ENCODE measurements around the gene NEK6. TPM values are rescaled to one million over a fixed set of nuclear protein-coding genes. Genes with fewer than 3 reads are reported as not detected.

NEK6 gene
- total RNA-seq, 5 donors from 2014 or later (not counting 1 experiment from before 2014, with no cell fraction given): 5.9 to 12.5 (median 10.4) TPM

DNA sequence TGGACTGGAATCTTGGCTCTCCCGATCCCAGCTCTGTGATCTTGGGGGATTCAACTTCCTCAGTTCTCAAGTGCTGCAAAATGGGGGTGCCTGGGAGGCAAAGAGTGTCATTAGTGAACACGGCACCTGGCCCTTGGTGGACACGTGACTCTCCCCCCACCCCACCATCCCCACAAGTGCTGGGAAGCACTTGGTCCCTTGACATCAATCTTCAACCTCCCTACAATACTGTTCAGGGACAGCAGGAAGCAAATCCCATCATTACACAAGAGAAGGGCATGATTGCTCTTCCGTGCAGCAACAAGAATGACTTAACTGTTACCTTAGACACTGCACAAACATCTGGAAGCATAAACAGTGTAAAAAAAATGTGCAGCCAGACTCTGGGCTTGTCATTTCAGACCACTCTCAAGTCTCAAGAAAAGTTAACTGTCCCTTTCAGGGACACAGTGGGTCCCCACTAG, 96.1 kb downstream of the NEK6 start:
- 100% methylated on average over 1 of the region's 4 CpGs for WGBS (ENCODE audit: insufficient coverage)
- Histone ChIP-seq H3K4me3 (ENCODE audit: control insufficient read depth in 1 of 2, extremely low read depth in 1 of 2, low read length in 1 of 2) (no peak overlapping the region), H3K4me1 (ENCODE audit: control insufficient read depth in 1 of 2, extremely low read depth in 1 of 2, insufficient read depth in 2 of 2, low read length in 2 of 2) (peaks cover 0 to 13% of the 10 kb centered on the region in 2 experiments), H3K27ac (ENCODE audit: low read length) (no peak overlapping the region), H3K27me3 (replicated peaks in 1 of 2; ENCODE audit: control insufficient read depth in 2 of 2, extremely low read depth in 1 of 2, insufficient read depth in 2 of 2, low read length in 1 of 2) (no peaks in the 10 kb centered on the region), H3K36me3 (ENCODE audit: control insufficient read depth in 2 of 2, extremely low read depth in 1 of 2, insufficient read depth in 1 of 2, low read length in 1 of 2) (peaks cover 0 to 69% of the 10 kb centered on the region in 2 donors), H3K9me3 (no peaks in the 10 kb centered on the region)
- ChIA-PET POLR2A (no interaction called here), CTCF (no interaction called here)
- H3K27ac Mint-ChIP-seq: no peak overlapping the region
- ATAC-seq (replicated peaks in 1 of 4) (no peak), DNase-seq (no peak)
- peaks cover 40% of the 10 kb centered on the region for H3K36me3 Mint-ChIP-seq
- peaks cover 20 to 23% (median 21%) of the 10 kb centered on the region in 3 donors for H3K4me1 Mint-ChIP-seq
- H3K4me3 Mint-ChIP-seq: no peak overlapping the region
- H3K27me3 Mint-ChIP-seq: no peaks in the 10 kb centered on the region
- H3K9me3 Mint-ChIP-seq: no peaks in the 10 kb centered on the region

DNA sequence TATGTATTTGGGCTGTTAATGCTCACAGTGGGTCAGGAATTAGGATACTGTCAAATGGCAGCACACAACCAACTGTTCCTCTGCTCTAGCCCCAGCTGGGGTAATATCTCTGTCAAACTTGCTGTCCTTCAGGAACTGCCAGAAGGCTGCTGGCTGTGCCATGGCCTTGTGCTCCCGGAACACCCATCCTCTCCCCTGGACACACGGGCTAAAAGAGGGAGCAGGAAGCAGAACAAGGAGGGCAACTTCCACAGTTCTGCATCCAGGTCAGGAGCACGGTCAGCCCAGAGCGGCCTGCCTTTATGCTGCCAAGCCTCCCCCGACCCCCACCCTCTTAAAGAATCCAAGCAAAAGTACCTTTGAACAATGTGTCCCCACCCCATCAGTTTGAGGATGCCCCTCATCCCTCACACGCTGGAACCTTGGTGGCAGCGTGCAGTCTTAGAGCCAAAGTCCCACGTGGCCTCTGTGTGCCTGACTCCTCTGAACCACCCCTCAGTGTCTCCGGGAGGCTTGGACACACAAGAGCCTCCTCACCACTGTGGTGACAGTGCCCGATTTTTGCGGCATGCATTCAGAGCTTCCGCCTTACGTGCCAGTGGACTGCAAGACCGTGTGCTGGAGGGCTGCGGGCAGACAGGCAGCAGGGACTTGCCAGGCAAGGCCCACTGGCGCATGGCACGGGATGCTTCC, 96.7 kb downstream of the NEK6 start:
- peaks cover 40% of the 10 kb centered on the region for H3K36me3 Mint-ChIP-seq
- H3K27me3 Mint-ChIP-seq: no peaks in the 10 kb centered on the region
- peaks cover 23 to 28% (median 27%) of the 10 kb centered on the region in 3 donors for H3K4me1 Mint-ChIP-seq
- H3K9me3 ChIP-seq: no peaks in the 10 kb centered on the region
- ATAC-seq (replicated peaks in 1 of 4) (no peak), DNase-seq (peak in 2 of 35 experiments; percentile 5 to 19)
- peaks cover 0 to 13% of the 10 kb centered on the region in 2 experiments for H3K4me1 ChIP-seq (ENCODE audit: control insufficient read depth in 1 of 2, extremely low read depth in 1 of 2, insufficient read depth in 2 of 2, low read length in 2 of 2)
- no peak overlapping the region for H3K4me3 Mint-ChIP-seq
- peaks cover 0 to 67% of the 10 kb centered on the region in 2 donors for H3K36me3 ChIP-seq (ENCODE audit: control insufficient read depth in 2 of 2, extremely low read depth in 1 of 2, insufficient read depth in 1 of 2, low read length in 1 of 2)
- no peaks in the 10 kb centered on the region for H3K27me3 ChIP-seq (replicated peaks in 1 of 2; ENCODE audit: control insufficient read depth in 2 of 2, extremely low read depth in 1 of 2, insufficient read depth in 2 of 2, low read length in 1 of 2)
- 97% methylated on average over 15 of the region's 17 CpGs for WGBS (ENCODE audit: insufficient coverage)
- ChIA-PET POLR2A (no interaction called here), CTCF (no interaction called here)
- H3K27ac ChIP-seq (ENCODE audit: low read length): no peak overlapping the region
- H3K27ac Mint-ChIP-seq: peak overlapping the region in 1 of 2 donors; percentile 28
- no peaks in the 10 kb centered on the region for H3K9me3 Mint-ChIP-seq
- H3K4me3 ChIP-seq (ENCODE audit: control insufficient read depth in 1 of 2, extremely low read depth in 1 of 2, low read length in 1 of 2): no peak overlapping the region

DNA sequence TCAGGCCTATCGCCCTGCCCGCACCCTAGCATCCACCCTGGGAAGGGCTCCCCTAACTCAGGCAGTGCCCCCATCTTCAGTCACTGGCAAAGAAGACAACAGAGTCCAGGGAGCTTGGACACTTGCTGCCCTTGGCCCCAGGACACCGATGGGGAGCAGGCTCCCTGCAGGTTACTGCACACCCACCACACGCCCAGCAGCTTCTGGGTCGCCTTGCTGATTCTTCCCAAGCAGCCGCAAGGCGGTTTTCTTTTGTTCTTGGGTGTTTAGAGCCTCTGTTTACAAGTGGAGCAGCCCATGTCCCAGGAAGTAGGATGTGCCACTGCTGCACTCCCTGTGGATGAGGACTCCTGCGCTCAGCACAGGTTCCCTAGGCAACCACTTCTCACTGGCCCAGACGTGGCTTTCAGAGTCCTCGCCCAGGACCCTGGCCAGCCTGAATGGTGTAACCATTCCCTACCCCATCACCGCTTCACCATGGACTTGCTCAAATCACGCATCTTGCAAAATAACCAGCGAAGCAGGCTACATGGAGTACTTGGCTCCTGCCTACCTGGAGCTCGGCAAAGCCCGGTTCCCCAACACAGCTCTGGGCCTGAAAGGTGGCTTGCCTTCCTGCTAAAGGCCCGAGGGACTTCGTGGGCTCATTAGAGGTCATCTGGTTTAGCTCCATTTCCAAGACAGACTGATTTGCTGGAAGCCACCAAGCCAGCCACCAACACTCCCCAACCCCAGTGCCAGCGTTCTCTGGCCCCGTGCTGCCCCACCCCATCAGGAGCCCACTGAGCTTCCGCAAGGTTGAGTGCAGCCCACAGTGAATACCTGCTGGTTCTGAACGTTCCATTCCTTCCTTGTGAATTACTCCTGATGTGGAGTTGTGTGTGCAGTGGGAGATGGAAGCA, 97.5 kb downstream of the NEK6 start:
- Histone ChIP-seq H3K9me3 (no peaks in the 10 kb centered on the region), H3K4me1 (ENCODE audit: control insufficient read depth in 1 of 2, extremely low read depth in 1 of 2, insufficient read depth in 2 of 2, low read length in 2 of 2) (peaks cover 0 to 14% of the 10 kb centered on the region in 2 experiments), H3K27me3 (replicated peaks in 1 of 2; ENCODE audit: control insufficient read depth in 2 of 2, extremely low read depth in 1 of 2, insufficient read depth in 2 of 2, low read length in 1 of 2) (no peaks in the 10 kb centered on the region), H3K27ac (ENCODE audit: low read length) (no peak overlapping the region), H3K36me3 (ENCODE audit: control insufficient read depth in 2 of 2, extremely low read depth in 1 of 2, insufficient read depth in 1 of 2, low read length in 1 of 2) (peaks cover 2 to 59% of the 10 kb centered on the region in 2 donors), H3K4me3 (ENCODE audit: control insufficient read depth in 1 of 2, extremely low read depth in 1 of 2, low read length in 1 of 2) (no peak overlapping the region)
- H3K36me3 Mint-ChIP-seq: peaks cover 40% of the 10 kb centered on the region
- H3K4me3 Mint-ChIP-seq: no peak overlapping the region
- WGBS (ENCODE audit: insufficient coverage): 96% methylated on average over 17 of the region's 21 CpGs
- CTCF ChIA-PET: no interaction called here
- no peak overlapping the region for H3K27ac Mint-ChIP-seq
- DNase-seq: peak in 2 of 35 experiments; percentile 7 to 18
- peaks cover 29 to 36% (median 35%) of the 10 kb centered on the region in 3 donors for H3K4me1 Mint-ChIP-seq
- H3K27me3 Mint-ChIP-seq: no peaks in the 10 kb centered on the region
- no peaks in the 10 kb centered on the region for H3K9me3 Mint-ChIP-seq
- POLR2A ChIA-PET: no interaction called here
- no peak for ATAC-seq (replicated peaks in 1 of 4)

DNA sequence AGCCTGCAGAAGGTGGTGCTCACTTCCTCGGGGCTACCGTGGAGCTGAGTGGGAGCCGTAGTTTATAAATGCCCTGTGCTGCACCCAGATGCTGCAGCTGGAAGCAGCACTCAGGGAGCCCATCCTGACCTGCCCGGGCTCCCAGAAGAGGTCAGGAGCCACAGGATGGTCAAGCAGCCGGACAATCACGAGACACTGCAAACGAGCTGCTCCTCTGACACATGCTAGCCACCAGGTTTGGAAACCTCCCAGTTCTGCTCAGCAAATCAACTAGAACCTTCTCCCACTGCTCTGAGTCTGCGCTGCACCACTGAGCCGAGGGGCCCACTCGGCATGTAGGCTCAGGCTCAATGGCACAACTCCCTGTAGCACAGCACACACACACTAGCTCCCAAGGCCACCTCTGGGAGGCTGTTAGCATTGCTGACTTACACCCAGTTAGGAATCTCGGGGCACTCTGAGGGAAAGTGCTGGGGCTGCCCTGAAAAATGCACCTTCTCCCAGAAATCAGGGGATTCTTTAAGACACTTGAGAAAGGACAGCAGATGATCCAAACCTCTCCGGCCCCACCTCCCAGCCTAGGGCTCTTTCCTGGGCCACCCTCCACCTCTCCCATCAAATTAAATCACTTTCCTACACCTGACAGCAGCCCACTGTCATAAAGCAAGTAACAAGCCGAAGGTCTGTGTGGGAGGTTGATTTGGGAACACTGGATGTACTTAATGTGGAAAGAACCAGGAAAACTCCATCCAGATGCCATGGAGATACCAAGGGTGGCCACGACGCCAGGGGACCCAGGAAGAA, 98.4 kb downstream of the NEK6 start:
- Histone ChIP-seq H3K4me3 (ENCODE audit: control insufficient read depth in 1 of 2, extremely low read depth in 1 of 2, low read length in 1 of 2) (no peak overlapping the region), H3K4me1 (ENCODE audit: control insufficient read depth in 1 of 2, extremely low read depth in 1 of 2, insufficient read depth in 2 of 2, low read length in 2 of 2) (peaks cover 0 to 19% of the 10 kb centered on the region in 2 experiments), H3K27ac (ENCODE audit: low read length) (no peak overlapping the region), H3K9me3 (no peaks in the 10 kb centered on the region), H3K36me3 (ENCODE audit: control insufficient read depth in 2 of 2, extremely low read depth in 1 of 2, insufficient read depth in 1 of 2, low read length in 1 of 2) (peaks cover 2 to 51% of the 10 kb centered on the region in 2 donors), H3K27me3 (replicated peaks in 1 of 2; ENCODE audit: control insufficient read depth in 2 of 2, extremely low read depth in 1 of 2, insufficient read depth in 2 of 2, low read length in 1 of 2) (no peaks in the 10 kb centered on the region)
- WGBS (ENCODE audit: insufficient coverage): 91% methylated on average over 13 of the region's 15 CpGs
- H3K4me3 Mint-ChIP-seq: no peak overlapping the region
- no peaks in the 10 kb centered on the region for H3K9me3 Mint-ChIP-seq
- peak overlapping the region in 1 of 2 donors; percentile 48 for H3K27ac Mint-ChIP-seq
- DNase-seq: peak in 2 of 35 experiments; percentile 5 to 9
- no peak for ATAC-seq (replicated peaks in 1 of 4)
- ChIA-PET POLR2A (interaction anchor here in 1 of 2 donors (0.5 kb wide), 1 partner anchor 13 kb away, joined by 3 read pairs; no protein-coding TSS in a partner anchor), CTCF (no interaction called here)
- H3K4me1 Mint-ChIP-seq: peaks cover 38 to 44% (median 43%) of the 10 kb centered on the region in 3 donors
- peaks cover 39% of the 10 kb centered on the region for H3K36me3 Mint-ChIP-seq
- H3K27me3 Mint-ChIP-seq: no peaks in the 10 kb centered on the region

DNA sequence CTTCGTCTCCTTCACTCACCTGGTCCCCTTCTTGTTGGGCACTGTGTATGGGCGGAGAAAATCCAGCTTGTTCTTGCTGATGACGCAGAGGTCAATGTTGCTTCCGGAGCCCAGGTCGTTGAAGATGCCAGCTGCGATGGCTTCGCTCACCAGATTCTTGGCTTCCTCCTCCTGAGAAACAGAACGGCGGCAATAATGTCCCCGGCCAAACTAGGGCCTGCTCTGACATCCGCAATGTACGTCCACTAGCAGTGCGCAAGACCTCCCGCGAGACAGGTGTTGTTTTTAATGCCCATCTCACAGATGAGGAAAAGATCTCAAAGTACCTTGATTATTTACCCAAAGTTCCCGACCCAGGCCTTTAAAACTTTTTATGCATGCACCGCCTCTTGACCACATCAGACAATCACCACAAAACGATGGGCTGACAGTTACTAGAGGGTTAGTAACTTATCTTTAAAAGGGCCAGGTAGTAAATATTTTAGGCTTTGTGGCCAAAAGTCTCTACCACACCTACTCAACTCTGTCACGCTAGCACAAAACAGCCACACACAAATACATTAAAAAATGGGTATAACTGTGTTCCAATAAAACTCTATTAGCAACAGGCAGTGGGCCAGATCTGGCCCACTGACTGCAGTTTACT, 99.1 kb downstream of the NEK6 start:
- Mint-ChIP-seq H3K4me1 (peaks cover 40 to 51% (median 48%) of the 10 kb centered on the region in 3 donors), H3K27ac (peak overlapping the region; percentile 18 to 60), H3K36me3 (peaks cover 31% of the 10 kb centered on the region), H3K9me3 (no peaks in the 10 kb centered on the region), H3K4me3 (no peak overlapping the region), H3K27me3 (no peaks in the 10 kb centered on the region)
- H3K27ac ChIP-seq (ENCODE audit: low read length): no peak overlapping the region
- DNase-seq: no peak
- no peaks in the 10 kb centered on the region for H3K9me3 ChIP-seq
- ChIA-PET CTCF (no interaction called here), POLR2A (no interaction called here)
- peaks cover 2 to 44% of the 10 kb centered on the region in 2 donors for H3K36me3 ChIP-seq (ENCODE audit: control insufficient read depth in 2 of 2, extremely low read depth in 1 of 2, insufficient read depth in 1 of 2, low read length in 1 of 2)
- no peaks in the 10 kb centered on the region for H3K27me3 ChIP-seq (replicated peaks in 1 of 2; ENCODE audit: control insufficient read depth in 2 of 2, extremely low read depth in 1 of 2, insufficient read depth in 2 of 2, low read length in 1 of 2)
- peaks cover 0 to 20% of the 10 kb centered on the region in 2 experiments for H3K4me1 ChIP-seq (ENCODE audit: control insufficient read depth in 1 of 2, extremely low read depth in 1 of 2, insufficient read depth in 2 of 2, low read length in 2 of 2)
- H3K4me3 ChIP-seq (ENCODE audit: control insufficient read depth in 1 of 2, extremely low read depth in 1 of 2, low read length in 1 of 2): no peak overlapping the region
- WGBS (ENCODE audit: insufficient coverage): 91% methylated on average over 15 of the region's 19 CpGs
- ATAC-seq (replicated peaks in 1 of 4): peak in 1 of 4 experiments; percentile 45
